GM12878 (cell line): ENCODE data around the gene CDH2. TPM values are rescaled to one million over a fixed set of nuclear protein-coding genes. Genes with fewer than 3 reads are reported as not detected.

Source experiments
- ATAC-seq: fragments of 200-7000 bp; cut with Tn5 transposase; 3 replicates; pipeline ENCODE4 v1.9.1; 2020; ENCODE audit warnings: mild to moderate bottlenecking, moderate library complexity
- BruUV-seq: library from RNA; stranded (reverse); fragments of 400-500 nt; replicated peaks from 2 replicates; lab custom pipeline; 2021; lab: Mats Ljungman, UMichigan
- CTCF ChIA-PET: fragments of 300-600 bp; sonication (Branson Sonifier 250); formaldehyde crosslinking; extraction: SDS; loops from one replicate; lab custom pipeline; 2021; ENCODE audit warnings: inconsistent platforms; lab: Yijun Ruan, JAX
- POLR2A ChIA-PET: fragments of 350-600 bp; formaldehyde crosslinking; extraction: SDS; loops from one replicate; lab custom pipeline; 2021; ENCODE audit warnings: inconsistent platforms; lab: Charles Lee
- RAD21 ChIA-PET: fragments of 300-600 bp; sonication (Branson Sonifier 250); formaldehyde crosslinking; loops from one replicate; lab custom pipeline; 2023; ENCODE audit warnings: antibody characterized with exemption; ENCODE audit not compliant: unreplicated experiment; lab: Charles Lee
- SMC1A ChIA-PET: fragments of 300-600 bp; sonication (Branson Sonifier 250); formaldehyde crosslinking; loops from one replicate; lab custom pipeline; 2023; ENCODE audit not compliant: unreplicated experiment, uncharacterized antibody; lab: Charles Lee
- DNase-seq: peaks from one replicate; pipeline ENCODE4 v3.0.0-alpha.2; 2011; ENCODE audit warnings: low read depth, low spot score
- FAIRE-seq: peaks from 3 replicates; lab custom pipeline; 2011; peaks lifted over from hg19 to GRCh38; lab: Jason Lieb, UNC
- H2AFZ ChIP-seq: 2 replicates; pipeline ENCODE4 v1.6.0; 2011; ENCODE audit warnings: low read depth, low read length, control low read depth; ENCODE audit not compliant: control insufficient read depth
- H3K27ac ChIP-seq: 2 replicates; pipeline ENCODE4 v1.5.1; 2011; ENCODE audit warnings: control low read depth; ENCODE audit not compliant: control insufficient read depth, insufficient read depth
- H3K27me3 ChIP-seq, 2 experiments: replicated peaks in 1 of 2; 2 replicates each; pipeline versions ENCODE4 v1.6.0 to v1.6.1; 2011; ENCODE audit warnings: low read length in 1 of 2; ENCODE audit not compliant: control insufficient read depth in 2 of 2, insufficient read depth in 2 of 2
- H3K36me3 ChIP-seq, 2 experiments: 2 replicates each; pipeline ENCODE4 v1.5.1; 2011; ENCODE audit warnings: low read length in 1 of 2; ENCODE audit not compliant: control insufficient read depth in 2 of 2, insufficient read depth in 2 of 2
- H3K4me1 ChIP-seq: 2 replicates; pipeline ENCODE4 v1.6.1; 2011; ENCODE audit warnings: mild to moderate bottlenecking, low read length, moderate library complexity, mixed read lengths; ENCODE audit not compliant: control insufficient read depth, insufficient read depth
- H3K4me2 ChIP-seq: 2 replicates; pipeline ENCODE4 v1.6.0; 2011; ENCODE audit warnings: control low read depth; ENCODE audit not compliant: control insufficient read depth, insufficient read depth
- H3K4me3 ChIP-seq: fragments of 200-600 bp; sonication (generic); 2 replicates; pipeline ENCODE4 v1.5.1; 2016
- H3K79me2 ChIP-seq: 2 replicates; pipeline ENCODE4 v1.6.0; 2011; ENCODE audit warnings: low read length; ENCODE audit not compliant: control insufficient read depth, insufficient read depth
- H3K9ac ChIP-seq: 2 replicates; pipeline ENCODE4 v1.8.0; 2011; ENCODE audit warnings: low read length, control low read depth, mixed read lengths; ENCODE audit not compliant: control insufficient read depth, insufficient read depth
- H3K9me3 ChIP-seq: replicated peaks from 3 replicates; pipeline ENCODE4 v1.5.1; 2011; ENCODE audit warnings: mild to moderate bottlenecking, low read length; ENCODE audit not compliant: control insufficient read depth, insufficient read depth
- H4K20me1 ChIP-seq: 2 replicates; pipeline ENCODE4 v1.6.0; 2011; ENCODE audit not compliant: control insufficient read depth, insufficient read depth
- JUNB ChIP-seq: IDR thresholded peaks from 2 replicates; pipeline ENCODE4 v1.6.1; 2016; ENCODE audit warnings: antibody characterized with exemption, mild to moderate bottlenecking
- LARP7 ChIP-seq: fragments of 450-650 bp; IDR thresholded peaks from 2 replicates; pipeline ENCODE4 v1.6.1; 2017; ENCODE audit warnings: mild to moderate bottlenecking
- MTA3 ChIP-seq: IDR thresholded peaks from 2 replicates; pipeline ENCODE4 v1.6.1; 2012; ENCODE audit warnings: low read length, inconsistent platforms, borderline replicate concordance
- MXI1 ChIP-seq: fragments of 150-350 bp; IDR thresholded peaks from 2 replicates; pipeline ENCODE4 v1.6.1; 2011; ENCODE audit warnings: low read depth, mild to moderate bottlenecking, inconsistent platforms, low read length, improper control_type of control experiment
- NBN ChIP-seq: fragments of 450-650 bp; IDR thresholded peaks from 2 replicates; pipeline ENCODE4 v1.6.1; 2016
- NFYA ChIP-seq: IDR thresholded peaks from 2 replicates; pipeline ENCODE4 v1.6.1; 2011; ENCODE audit warnings: low read depth, mild to moderate bottlenecking, low read length, improper control_type of control experiment, borderline replicate concordance
- RAD21 ChIP-seq: IDR thresholded peaks from 2 replicates; pipeline ENCODE4 v1.6.1; 2011; ENCODE audit warnings: mild to moderate bottlenecking, low read depth, low read length, moderate library complexity; ENCODE audit not compliant: insufficient read depth
- SIN3A ChIP-seq: IDR thresholded peaks from 2 replicates; pipeline ENCODE4 v1.6.1; 2012; ENCODE audit warnings: low read depth, low read length, improper control_type of control experiment
- ZNF274 ChIP-seq: IDR thresholded peaks from one replicate; pipeline ENCODE4 v1.8.0; 2011; ENCODE audit not compliant: insufficient read length, insufficient read depth
- ZSCAN29 ChIP-seq: fragments of 450-650 bp; IDR thresholded peaks from 2 replicates; pipeline ENCODE4 v1.6.1; 2017; ENCODE audit warnings: mild to moderate bottlenecking, moderate library complexity
- WGBS: methylation state at CpG from one replicate; pipeline ENCODE4 v1.1.6; 2016; ENCODE audit warnings: low lambda C conversion rate; ENCODE audit not compliant: insufficient replicate concordance, insufficient coverage; ENCODE audit errors: missing lambda C conversion rate; 5-methylcytosine and 5-hydroxymethylcytosine counted together
- in situ Hi-C: fragments of 300-500 bp; cut with MboI; formaldehyde crosslinking; loops from 9 replicates; pipeline ENCODE4 v1.14.3; 2018; ENCODE audit warnings: mixed read lengths
- intact Hi-C: fragments of 100-400 bp; cut with micrococcal nuclease; formaldehyde crosslinking; loops from one replicate; pipeline ENCODE4 v1.14.2; 2022; ENCODE audit not compliant: unreplicated experiment
- polyA plus RNA-seq, 11 experiments: library from polyadenylated mRNA; depleted of rRNA in 4 of 11; unstranded in 6 of 11; stranded (reverse) in 5 of 11; fragments of >200 nt; fragmentation: Nextera tagmentation in 4 of 11; fragmentation: Illumina TruSeq in 1 of 11; extraction: Ambion mirVana in 4 of 11; extraction: Trizol in 1 of 11; gene quantifications; 1 replicate in 1 of 11; 2 replicates in 10 of 11; pipeline versions ENCODE4 v1.2.1 to v1.2.3, GENCODE V29; 2011 to 2016; ENCODE audit warnings: inconsistent platforms in 2 of 11, missing spikeins in 2 of 11, low read depth in 1 of 11
- total RNA-seq, 4 experiments: library from RNA; depleted of rRNA in 3 of 4; stranded (reverse); fragments of >200 nt in 3 of 4; fragmentation: Illumina TruSeq in 1 of 4; extraction: Trizol in 1 of 4; gene quantifications; 2 replicates each; pipeline versions ENCODE4 v1.2.1 to v1.2.3, GENCODE V29; 2013 to 2021
- TF ChIP-seq, protein P1 (sequence below): IDR thresholded peaks from 2 replicates; pipeline ENCODE4 v1.6.1; 2011; ENCODE audit warnings: borderline replicate concordance, low read depth, mild to moderate bottlenecking, moderate library complexity, mixed read lengths, low read length; ENCODE audit not compliant: insufficient read depth; ENCODE audit errors: extremely low read length
- TF ChIP-seq, protein P2 (sequence below): fragments of 450-650 bp; IDR thresholded peaks from 2 replicates; pipeline ENCODE4 v1.6.1; 2016; ENCODE audit warnings: mild to moderate bottlenecking
- TF ChIP-seq, protein P3 (sequence below): fragments of 150-350 bp; IDR thresholded peaks from 2 replicates; pipeline ENCODE4 v1.6.1; 2016; ENCODE audit warnings: low read depth, low read length

CDH2 gene
- total and polyA plus RNA-seq, 10 of the 15 experiments (the other 5 are each of a cell fraction or from before 2014, with no cell fraction given), result 0.01 to 0.25 (median 0.06) TPM; not detected in 4

DNA sequence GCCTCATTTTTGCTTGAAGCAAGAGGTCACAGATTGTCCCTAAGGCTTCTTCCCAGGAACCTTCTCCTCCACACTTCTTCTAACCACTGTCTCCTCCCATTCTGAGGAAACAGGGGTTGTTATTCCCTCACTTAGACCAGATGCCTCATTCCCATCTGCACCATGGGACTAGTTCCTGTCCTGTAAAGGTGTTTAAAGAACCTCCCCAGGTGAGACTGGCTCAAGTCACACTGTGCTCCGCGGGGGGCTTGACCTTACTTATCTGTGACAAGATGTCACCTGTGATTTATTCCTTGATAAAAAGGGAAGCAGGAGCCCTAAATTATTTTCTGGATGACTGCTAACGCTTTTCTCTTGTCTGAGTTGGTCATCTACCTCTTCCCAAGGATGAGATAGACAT lies 8.2 kb upstream of the CDH2 start:
- Histone ChIP-seq H3K27ac (no peak overlapping the region), H3K4me2 (no peak overlapping the region), H4K20me1 (no peaks in the 10 kb centered on the region), H3K9me3 (no peaks in the 10 kb centered on the region), H3K9ac (no peak overlapping the region), H3K27me3 (no peaks in the 10 kb centered on the region), H3K4me1 (no peaks in the 10 kb centered on the region), H3K36me3 (no peaks in the 10 kb centered on the region), H2AFZ (no peak overlapping the region), H3K79me2 (no peaks in the 10 kb centered on the region), H3K4me3 (no peak overlapping the region)
- intact Hi-C loops, result loop anchor here (10.0 kb wide), 1 partner anchor 430 kb away; no protein-coding TSS in a partner anchor
- WGBS, result 64% methylated on average over 3 of the region's 3 CpGs
- ATAC-seq (no peak), FAIRE-seq (no peak), DNase-seq (no peak)
- RAD21 ChIA-PET, result no interaction called here
- POLR2A ChIA-PET, result no interaction called here
- TF ChIP-seq ZNF274, result no peak
- no peak for TF ChIP-seq RAD21
- TF ChIP-seq, protein P1, sequence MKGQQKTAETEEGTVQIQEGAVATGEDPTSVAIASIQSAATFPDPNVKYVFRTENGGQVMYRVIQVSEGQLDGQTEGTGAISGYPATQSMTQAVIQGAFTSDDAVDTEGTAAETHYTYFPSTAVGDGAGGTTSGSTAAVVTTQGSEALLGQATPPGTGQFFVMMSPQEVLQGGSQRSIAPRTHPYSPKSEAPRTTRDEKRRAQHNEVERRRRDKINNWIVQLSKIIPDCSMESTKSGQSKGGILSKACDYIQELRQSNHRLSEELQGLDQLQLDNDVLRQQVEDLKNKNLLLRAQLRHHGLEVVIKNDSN, result no peak
- TF ChIP-seq JUNB, result no peak
- no peak for TF ChIP-seq NBN
- TF ChIP-seq MXI1, result no peak
- TF ChIP-seq, protein P2, sequence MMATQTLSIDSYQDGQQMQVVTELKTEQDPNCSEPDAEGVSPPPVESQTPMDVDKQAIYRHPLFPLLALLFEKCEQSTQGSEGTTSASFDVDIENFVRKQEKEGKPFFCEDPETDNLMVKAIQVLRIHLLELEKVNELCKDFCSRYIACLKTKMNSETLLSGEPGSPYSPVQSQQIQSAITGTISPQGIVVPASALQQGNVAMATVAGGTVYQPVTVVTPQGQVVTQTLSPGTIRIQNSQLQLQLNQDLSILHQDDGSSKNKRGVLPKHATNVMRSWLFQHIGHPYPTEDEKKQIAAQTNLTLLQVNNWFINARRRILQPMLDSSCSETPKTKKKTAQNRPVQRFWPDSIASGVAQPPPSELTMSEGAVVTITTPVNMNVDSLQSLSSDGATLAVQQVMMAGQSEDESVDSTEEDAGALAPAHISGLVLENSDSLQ, result no peak
- no peak for TF ChIP-seq ZSCAN29
- no peak for TF ChIP-seq NFYA
- TF ChIP-seq, protein P3, sequence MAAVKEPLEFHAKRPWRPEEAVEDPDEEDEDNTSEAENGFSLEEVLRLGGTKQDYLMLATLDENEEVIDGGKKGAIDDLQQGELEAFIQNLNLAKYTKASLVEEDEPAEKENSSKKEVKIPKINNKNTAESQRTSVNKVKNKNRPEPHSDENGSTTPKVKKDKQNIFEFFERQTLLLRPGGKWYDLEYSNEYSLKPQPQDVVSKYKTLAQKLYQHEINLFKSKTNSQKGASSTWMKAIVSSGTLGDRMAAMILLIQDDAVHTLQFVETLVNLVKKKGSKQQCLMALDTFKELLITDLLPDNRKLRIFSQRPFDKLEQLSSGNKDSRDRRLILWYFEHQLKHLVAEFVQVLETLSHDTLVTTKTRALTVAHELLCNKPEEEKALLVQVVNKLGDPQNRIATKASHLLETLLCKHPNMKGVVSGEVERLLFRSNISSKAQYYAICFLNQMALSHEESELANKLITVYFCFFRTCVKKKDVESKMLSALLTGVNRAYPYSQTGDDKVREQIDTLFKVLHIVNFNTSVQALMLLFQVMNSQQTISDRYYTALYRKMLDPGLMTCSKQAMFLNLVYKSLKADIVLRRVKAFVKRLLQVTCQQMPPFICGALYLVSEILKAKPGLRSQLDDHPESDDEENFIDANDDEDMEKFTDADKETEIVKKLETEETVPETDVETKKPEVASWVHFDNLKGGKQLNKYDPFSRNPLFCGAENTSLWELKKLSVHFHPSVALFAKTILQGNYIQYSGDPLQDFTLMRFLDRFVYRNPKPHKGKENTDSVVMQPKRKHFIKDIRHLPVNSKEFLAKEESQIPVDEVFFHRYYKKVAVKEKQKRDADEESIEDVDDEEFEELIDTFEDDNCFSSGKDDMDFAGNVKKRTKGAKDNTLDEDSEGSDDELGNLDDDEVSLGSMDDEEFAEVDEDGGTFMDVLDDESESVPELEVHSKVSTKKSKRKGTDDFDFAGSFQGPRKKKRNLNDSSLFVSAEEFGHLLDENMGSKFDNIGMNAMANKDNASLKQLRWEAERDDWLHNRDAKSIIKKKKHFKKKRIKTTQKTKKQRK, result no peak
- no peak for TF ChIP-seq LARP7
- no peak for TF ChIP-seq MTA3
- TF ChIP-seq SIN3A, result no peak
- no TSS peak for BruUV-seq
- in situ Hi-C loops, result loop anchor here (10.0 kb wide), 1 partner anchor 580 kb away; no protein-coding TSS in a partner anchor
- SMC1A ChIA-PET, result no interaction called here
- CTCF ChIA-PET, result no interaction called here
